ENCODE measurements around the gene BTNL8. TPM values are rescaled to one million over a fixed set of nuclear protein-coding genes. Genes with fewer than 3 reads are reported as not detected.

BTNL8 gene
- total RNA-seq, 1 donor from 2014 or later: not detected

DNA sequence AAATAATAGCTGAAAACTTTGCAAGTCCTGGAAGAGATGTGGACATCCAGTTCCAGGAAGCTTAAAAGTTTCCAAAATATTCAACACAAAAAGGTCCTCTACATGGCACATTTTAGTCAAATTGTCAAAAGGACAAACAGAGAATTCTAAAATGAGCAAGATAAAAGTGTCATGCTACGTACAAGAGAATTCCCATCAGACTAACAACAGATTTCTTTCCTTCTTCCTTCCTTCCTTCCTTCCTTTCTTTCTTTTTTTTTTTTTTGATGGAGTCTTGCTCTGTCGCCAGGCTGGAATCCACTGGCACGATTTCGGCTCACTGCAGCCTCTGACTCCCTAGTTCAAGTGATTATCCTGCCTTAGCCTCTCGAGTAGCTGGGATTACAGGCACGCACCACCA, 39.3 kb downstream of the BTNL8 start:
- no peak overlapping the region for H3K4me3 Mint-ChIP-seq
- peaks cover 12% of the 10 kb centered on the region for H3K27me3 Mint-ChIP-seq (ENCODE audit: insufficient read depth)
- no peak overlapping the region for H3K27ac Mint-ChIP-seq
- no peaks in the 10 kb centered on the region for H3K36me3 Mint-ChIP-seq (ENCODE audit: low read depth)
- peaks cover 17% of the 10 kb centered on the region for H3K9me3 Mint-ChIP-seq
- no peaks in the 10 kb centered on the region for H3K4me1 Mint-ChIP-seq (ENCODE audit: low read depth)
- no peak for DNase-seq (ENCODE audit: low spot score)
- intact Hi-C loops (cut with micrococcal nuclease): no loop called here

- H3K27ac Mint-ChIP-seq: no peak overlapping the region
- intact Hi-C loops (cut with micrococcal nuclease): no loop called here
- H3K36me3 Mint-ChIP-seq (ENCODE audit: low read depth): no peaks in the 10 kb centered on the region
- H3K4me3 Mint-ChIP-seq: no peak overlapping the region
- no peak for DNase-seq (ENCODE audit: low spot score)
- no peaks in the 10 kb centered on the region for H3K4me1 Mint-ChIP-seq (ENCODE audit: low read depth)
- H3K27me3 Mint-ChIP-seq (ENCODE audit: insufficient read depth): no peaks in the 10 kb centered on the region
- H3K9me3 Mint-ChIP-seq: no peaks in the 10 kb centered on the region
Measured at GRCh38 chr5:180950291-180950949, 51.5 kb downstream of the BTNL8 start.

GRCh38 chr5:180959661-180960060, 60.7 kb downstream of the BTNL8 start:
- intact Hi-C loops (cut with micrococcal nuclease): no loop called here
- Mint-ChIP-seq H3K27ac (no peak overlapping the region), H3K4me1 (ENCODE audit: low read depth) (peaks cover 9% of the 10 kb centered on the region), H3K27me3 (ENCODE audit: insufficient read depth) (no peaks in the 10 kb centered on the region), H3K9me3 (no peaks in the 10 kb centered on the region), H3K36me3 (ENCODE audit: low read depth) (no peaks in the 10 kb centered on the region), H3K4me3 (no peak overlapping the region)
- DNase-seq (ENCODE audit: low spot score): no peak

DNA sequence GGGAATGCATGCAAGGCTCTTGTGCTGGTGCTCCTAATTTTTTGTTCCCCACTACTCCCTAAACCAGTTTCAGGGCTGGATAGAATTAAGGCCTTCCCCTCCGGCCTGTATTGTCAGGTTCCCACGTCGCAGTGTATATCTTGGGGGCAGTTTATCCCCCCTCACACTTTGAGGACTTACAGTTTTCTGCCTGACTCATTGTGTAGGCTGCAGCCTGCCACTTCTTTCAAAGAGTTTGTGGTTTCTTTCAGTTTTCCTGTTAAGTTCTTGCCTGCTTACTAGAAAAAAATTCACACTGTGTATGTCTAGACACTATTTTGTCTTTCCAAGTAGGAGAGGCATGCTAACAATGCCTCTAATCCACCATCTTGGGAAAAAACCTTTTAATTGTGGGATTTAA, 61.2 kb downstream of the BTNL8 start:
- no peaks in the 10 kb centered on the region for H3K36me3 Mint-ChIP-seq (ENCODE audit: low read depth)
- intact Hi-C loops (cut with micrococcal nuclease): no loop called here
- H3K27me3 Mint-ChIP-seq (ENCODE audit: insufficient read depth): no peaks in the 10 kb centered on the region
- H3K4me1 Mint-ChIP-seq (ENCODE audit: low read depth): peaks cover 9% of the 10 kb centered on the region
- DNase-seq (ENCODE audit: low spot score): no peak
- H3K4me3 Mint-ChIP-seq: no peak overlapping the region
- H3K27ac Mint-ChIP-seq: no peak overlapping the region
- H3K9me3 Mint-ChIP-seq: no peaks in the 10 kb centered on the region

DNA sequence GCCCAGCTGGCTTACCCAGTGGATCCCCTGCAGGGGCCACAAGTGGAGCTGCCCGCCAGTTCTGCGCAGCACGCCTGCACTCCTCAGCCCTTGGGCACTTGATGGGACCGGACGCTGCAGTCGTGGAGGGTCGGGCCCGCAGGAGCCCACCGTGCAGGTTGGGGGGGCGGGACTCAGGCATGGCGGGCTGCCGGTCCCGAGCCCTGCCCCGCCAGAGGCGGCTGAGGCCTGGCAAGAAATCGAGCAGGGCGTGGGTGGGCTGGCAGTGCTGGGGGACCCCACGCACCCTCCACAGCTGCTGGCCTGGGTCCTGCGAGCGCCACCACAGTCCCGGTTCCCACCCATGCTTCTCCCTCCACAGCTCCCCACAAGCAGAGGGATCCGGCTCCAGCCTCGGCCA, 70.4 kb downstream of the BTNL8 start:
- H3K4me1 Mint-ChIP-seq (ENCODE audit: low read depth): no peaks in the 10 kb centered on the region
- no peaks in the 10 kb centered on the region for H3K36me3 Mint-ChIP-seq (ENCODE audit: low read depth)
- H3K4me3 Mint-ChIP-seq: no peak overlapping the region
- H3K27ac Mint-ChIP-seq: no peak overlapping the region
- intact Hi-C loops (cut with micrococcal nuclease): no loop called here
- H3K9me3 Mint-ChIP-seq: peaks cover 3% of the 10 kb centered on the region
- H3K27me3 Mint-ChIP-seq (ENCODE audit: insufficient read depth): no peaks in the 10 kb centered on the region
- DNase-seq (ENCODE audit: low spot score): no peak

DNA sequence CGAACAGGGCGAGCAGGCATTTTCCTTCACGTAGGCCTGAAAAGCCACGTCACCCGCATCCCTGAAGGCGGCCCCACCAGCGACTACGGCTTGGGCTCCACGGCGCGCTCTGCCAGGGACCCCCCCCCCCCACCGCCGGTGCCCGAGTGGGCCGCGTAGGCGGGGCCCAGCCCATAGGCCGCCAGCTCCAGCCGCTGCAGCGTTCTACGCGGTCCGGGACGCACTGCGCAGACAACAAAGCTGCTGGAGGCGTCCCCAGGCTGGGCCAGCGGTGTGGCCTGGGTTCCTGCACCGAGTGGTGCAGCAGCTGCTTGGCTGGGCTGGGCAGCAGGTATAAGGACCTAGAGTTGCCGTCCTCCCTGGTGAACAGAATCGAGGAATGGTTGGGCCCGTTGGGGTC, 71.4 kb downstream of the BTNL8 start:
- Mint-ChIP-seq H3K27ac (no peak overlapping the region), H3K9me3 (peaks cover 3% of the 10 kb centered on the region), H3K27me3 (ENCODE audit: insufficient read depth) (no peaks in the 10 kb centered on the region), H3K36me3 (ENCODE audit: low read depth) (no peaks in the 10 kb centered on the region), H3K4me3 (no peak overlapping the region), H3K4me1 (ENCODE audit: low read depth) (no peaks in the 10 kb centered on the region)
- intact Hi-C loops (cut with micrococcal nuclease): no loop called here
- DNase-seq (ENCODE audit: low spot score): no peak

GRCh38 chr5:180970875-180971274, 71.9 kb downstream of the BTNL8 start:
- Mint-ChIP-seq H3K27me3 (ENCODE audit: insufficient read depth) (no peaks in the 10 kb centered on the region), H3K27ac (no peak overlapping the region), H3K4me3 (no peak overlapping the region), H3K36me3 (ENCODE audit: low read depth) (no peaks in the 10 kb centered on the region), H3K4me1 (ENCODE audit: low read depth) (no peaks in the 10 kb centered on the region), H3K9me3 (peaks cover 3% of the 10 kb centered on the region)
- intact Hi-C loops (cut with micrococcal nuclease): no loop called here
- DNase-seq (ENCODE audit: low spot score): no peak

GRCh38 chr5:180974612-180975315, 75.8 kb downstream of the BTNL8 start:
- no peak for DNase-seq (ENCODE audit: low spot score)
- Mint-ChIP-seq H3K36me3 (ENCODE audit: low read depth) (no peaks in the 10 kb centered on the region), H3K4me3 (no peak overlapping the region), H3K9me3 (peaks cover 3% of the 10 kb centered on the region), H3K27me3 (ENCODE audit: insufficient read depth) (no peaks in the 10 kb centered on the region), H3K4me1 (ENCODE audit: low read depth) (no peaks in the 10 kb centered on the region), H3K27ac (no peak overlapping the region)
- intact Hi-C loops (cut with micrococcal nuclease): no loop called here

DNA sequence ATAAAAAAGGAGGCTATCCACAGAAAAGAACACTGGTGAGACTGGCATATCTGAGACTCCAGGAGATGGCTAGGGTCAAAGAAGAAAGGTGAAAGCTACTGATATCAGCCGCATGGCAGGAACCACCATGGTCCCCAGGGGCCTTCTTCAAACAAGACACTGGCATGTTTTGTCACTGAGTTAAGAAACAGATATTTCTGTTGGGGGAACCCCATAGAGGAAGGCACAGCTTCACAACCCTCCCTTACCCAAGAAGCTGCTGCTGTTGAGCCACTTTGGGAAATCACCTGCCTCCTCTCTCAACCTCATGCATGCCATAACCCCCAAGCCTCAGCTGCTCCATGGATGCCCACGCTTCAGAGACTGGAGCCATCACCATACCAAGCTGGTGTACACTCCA, 76.4 kb downstream of the BTNL8 start:
- Mint-ChIP-seq H3K27ac (no peak overlapping the region), H3K36me3 (ENCODE audit: low read depth) (no peaks in the 10 kb centered on the region), H3K9me3 (peaks cover 3% of the 10 kb centered on the region), H3K4me1 (ENCODE audit: low read depth) (no peaks in the 10 kb centered on the region), H3K27me3 (ENCODE audit: insufficient read depth) (no peaks in the 10 kb centered on the region), H3K4me3 (no peak overlapping the region)
- intact Hi-C loops (cut with micrococcal nuclease): no loop called here
- DNase-seq (ENCODE audit: low spot score): no peak

DNA sequence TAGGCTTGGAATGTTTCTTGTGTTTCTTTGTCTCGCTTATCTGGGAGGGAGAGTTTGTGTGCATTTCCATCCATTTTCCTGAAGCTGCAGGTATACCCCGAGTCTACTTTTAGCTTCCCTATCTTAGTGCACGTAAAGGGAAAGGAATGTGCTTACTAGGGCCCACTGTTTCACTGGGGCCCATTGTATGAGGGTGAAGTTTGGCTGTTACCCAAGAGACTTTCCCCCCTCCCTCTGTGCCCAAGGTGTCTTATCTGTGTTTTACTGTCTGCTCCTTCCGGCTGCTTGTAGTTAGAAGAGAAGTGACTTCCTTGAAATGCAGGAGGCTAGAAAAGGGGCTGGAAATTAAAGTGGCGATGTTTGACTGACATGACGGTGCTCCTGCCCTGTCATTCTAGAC, 77.6 kb downstream of the BTNL8 start:
- no peak for DNase-seq (ENCODE audit: low spot score)
- Mint-ChIP-seq H3K4me1 (ENCODE audit: low read depth) (no peaks in the 10 kb centered on the region), H3K27me3 (ENCODE audit: insufficient read depth) (no peaks in the 10 kb centered on the region), H3K4me3 (no peak overlapping the region), H3K36me3 (ENCODE audit: low read depth) (no peaks in the 10 kb centered on the region), H3K27ac (no peak overlapping the region), H3K9me3 (peaks cover 3% of the 10 kb centered on the region)
- intact Hi-C loops (cut with micrococcal nuclease): no loop called here

GRCh38 chr5:180977852-180978251, 78.9 kb downstream of the BTNL8 start:
- Mint-ChIP-seq H3K36me3 (ENCODE audit: low read depth) (no peaks in the 10 kb centered on the region), H3K27ac (no peak overlapping the region), H3K27me3 (ENCODE audit: insufficient read depth) (no peaks in the 10 kb centered on the region), H3K9me3 (peaks cover 2% of the 10 kb centered on the region), H3K4me3 (no peak overlapping the region), H3K4me1 (ENCODE audit: low read depth) (no peaks in the 10 kb centered on the region)
- DNase-seq (ENCODE audit: low spot score): no peak
- intact Hi-C loops (cut with micrococcal nuclease): no loop called here

GRCh38 chr5:180982008-180982741, 83.2 kb downstream of the BTNL8 start:
- Mint-ChIP-seq H3K9me3 (no peaks in the 10 kb centered on the region), H3K4me1 (ENCODE audit: low read depth) (no peaks in the 10 kb centered on the region), H3K27me3 (ENCODE audit: insufficient read depth) (no peaks in the 10 kb centered on the region), H3K36me3 (ENCODE audit: low read depth) (no peaks in the 10 kb centered on the region), H3K27ac (no peak overlapping the region), H3K4me3 (no peak overlapping the region)
- DNase-seq (ENCODE audit: low spot score): no peak
- intact Hi-C loops (cut with micrococcal nuclease): no loop called here

GRCh38 chr5:180988016-180988415, 89.1 kb downstream of the BTNL8 start:
- intact Hi-C loops (cut with micrococcal nuclease): no loop called here
- no peaks in the 10 kb centered on the region for H3K4me1 Mint-ChIP-seq (ENCODE audit: low read depth)
- H3K27ac Mint-ChIP-seq: no peak overlapping the region
- no peak for DNase-seq (ENCODE audit: low spot score)
- H3K9me3 Mint-ChIP-seq: no peaks in the 10 kb centered on the region
- H3K27me3 Mint-ChIP-seq (ENCODE audit: insufficient read depth): no peaks in the 10 kb centered on the region
- H3K4me3 Mint-ChIP-seq: no peak overlapping the region
- no peaks in the 10 kb centered on the region for H3K36me3 Mint-ChIP-seq (ENCODE audit: low read depth)

Data from activated T-helper 1 cell treated with anti-CD3 and anti-CD28 coated beads, Interleukin-12 subunit alpha, Interleukin-12 subunit beta, Interleukin-2, Interleukin-4 antibody, amounts not matched to agents 30 ng/mL and 10 ng/mL and 1 ng/mL, durations not matched to agents 14 hours and 24 hours and 36 hours (primary cell).